Muscle layer of duodenum (tissue), 2 donors: ENCODE results near the gene VAPA.

Experiments used
- H3K27ac ChIP-seq: one replicate; pipeline ENCODE4 v1.7.0; 2013; ENCODE audit warnings: mild to moderate bottlenecking, low read length
- H3K27me3 ChIP-seq: one replicate; pipeline ENCODE4 v1.7.0; 2013; ENCODE audit warnings: low read depth, mild to moderate bottlenecking, control low read depth, low read length
- H3K36me3 ChIP-seq, 2 donors: one replicate each; pipeline ENCODE4 v1.7.0; 2013; ENCODE audit warnings: low read length in 2 of 2, control low read depth in 1 of 2, mild to moderate bottlenecking in 1 of 2; ENCODE audit not compliant: insufficient read depth in 2 of 2, control insufficient read depth in 1 of 2
- H3K4me1 ChIP-seq, 2 donors: one replicate each; pipeline ENCODE4 v1.7.0; 2013; ENCODE audit warnings: low read length in 2 of 2, mild to moderate bottlenecking in 2 of 2, control low read depth in 1 of 2, moderate library complexity in 1 of 2; ENCODE audit not compliant: insufficient read depth in 2 of 2, control insufficient read depth in 1 of 2
- H3K4me3 ChIP-seq, 2 donors: one replicate each; pipeline ENCODE4 v1.7.0; 2013; ENCODE audit warnings: low read length in 2 of 2, low read depth in 1 of 2, mild to moderate bottlenecking in 1 of 2
- H3K9me3 ChIP-seq, 2 donors: one replicate each; pipeline ENCODE4 v1.7.0; 2013; ENCODE audit warnings: low read length in 2 of 2, control low read depth in 1 of 2, mild to moderate bottlenecking in 1 of 2; ENCODE audit not compliant: control insufficient read depth in 1 of 2
- donor health status: healthy.

VAPA gene

GRCh38 chr18:9986156-9986930 lies 72.5 kb downstream of the VAPA start:
- Histone ChIP-seq H3K4me1 (peaks cover 0 to 3% of the 10 kb centered on the region in 2 donors), H3K36me3 (no peaks in the 10 kb centered on the region), H3K9me3 (no peaks in the 10 kb centered on the region), H3K27ac (no peak overlapping the region), H3K4me3 (no peak overlapping the region), H3K27me3 (no peaks in the 10 kb centered on the region)

GRCh38 chr18:9987345-9987744 lies 73.5 kb downstream of the VAPA start:
- H3K4me3 ChIP-seq = no peak overlapping the region
- H3K27me3 ChIP-seq = no peaks in the 10 kb centered on the region
- no peaks in the 10 kb centered on the region for H3K36me3 ChIP-seq
- no peaks in the 10 kb centered on the region for H3K9me3 ChIP-seq
- H3K27ac ChIP-seq = no peak overlapping the region
- H3K4me1 ChIP-seq = peaks cover 0 to 3% of the 10 kb centered on the region in 2 donors

GRCh38 chr18:9987931-9988330 lies 74.1 kb downstream of the VAPA start:
- H3K27me3 ChIP-seq = no peaks in the 10 kb centered on the region
- no peaks in the 10 kb centered on the region for H3K9me3 ChIP-seq
- no peak overlapping the region for H3K27ac ChIP-seq
- no peak overlapping the region for H3K4me3 ChIP-seq
- peaks cover 0 to 3% of the 10 kb centered on the region in 2 donors for H3K4me1 ChIP-seq
- no peaks in the 10 kb centered on the region for H3K36me3 ChIP-seq

- Histone ChIP-seq H3K27me3 (no peaks in the 10 kb centered on the region), H3K4me3 (no peak overlapping the region), H3K4me1 (peaks cover 0 to 3% of the 10 kb centered on the region in 2 donors), H3K36me3 (no peaks in the 10 kb centered on the region), H3K27ac (no peak overlapping the region), H3K9me3 (no peaks in the 10 kb centered on the region)
Measured at GRCh38 chr18:9988665-9989064, 74.8 kb downstream of the VAPA start.

- H3K9me3 ChIP-seq = no peaks in the 10 kb centered on the region
- H3K36me3 ChIP-seq = no peaks in the 10 kb centered on the region
- H3K27me3 ChIP-seq = no peaks in the 10 kb centered on the region
- H3K4me3 ChIP-seq = no peak overlapping the region
- H3K4me1 ChIP-seq = peaks cover 4 to 8% of the 10 kb centered on the region in 2 donors
- no peak overlapping the region for H3K27ac ChIP-seq
Measured at GRCh38 chr18:9989481-9989880, 75.7 kb downstream of the VAPA start.

- H3K27me3 ChIP-seq = no peaks in the 10 kb centered on the region
- H3K27ac ChIP-seq = no peak overlapping the region
- peaks cover 4 to 9% of the 10 kb centered on the region in 2 donors for H3K4me1 ChIP-seq
- H3K4me3 ChIP-seq = no peak overlapping the region
- H3K36me3 ChIP-seq = no peaks in the 10 kb centered on the region
- no peaks in the 10 kb centered on the region for H3K9me3 ChIP-seq
Measured at GRCh38 chr18:9991011-9992000, 77.5 kb downstream of the VAPA start.

- Histone ChIP-seq H3K9me3 (no peaks in the 10 kb centered on the region), H3K4me1 (peaks cover 4 to 9% of the 10 kb centered on the region in 2 donors), H3K36me3 (no peaks in the 10 kb centered on the region), H3K27ac (no peak overlapping the region), H3K4me3 (no peak overlapping the region), H3K27me3 (no peaks in the 10 kb centered on the region)
Measured at GRCh38 chr18:9992300-9992972, 78.6 kb downstream of the VAPA start.

- Histone ChIP-seq H3K36me3 (no peaks in the 10 kb centered on the region), H3K27me3 (no peaks in the 10 kb centered on the region), H3K9me3 (no peaks in the 10 kb centered on the region), H3K27ac (no peak overlapping the region), H3K4me1 (peaks cover 4 to 8% of the 10 kb centered on the region in 2 donors), H3K4me3 (no peak overlapping the region)
Measured at GRCh38 chr18:9992973-9993520, 79.2 kb downstream of the VAPA start.

GRCh38 chr18:9993521-9994025 lies 79.8 kb downstream of the VAPA start:
- Histone ChIP-seq H3K27ac (no peak overlapping the region), H3K27me3 (no peaks in the 10 kb centered on the region), H3K4me1 (peaks cover 4 to 6% of the 10 kb centered on the region in 2 donors), H3K4me3 (peak overlapping the region in 1 of 2 donors; percentile 12), H3K36me3 (no peaks in the 10 kb centered on the region), H3K9me3 (no peaks in the 10 kb centered on the region)

GRCh38 chr18:9994026-9994570 lies 80.3 kb downstream of the VAPA start:
- Histone ChIP-seq H3K36me3 (no peaks in the 10 kb centered on the region), H3K4me1 (peaks cover 4 to 6% of the 10 kb centered on the region in 2 donors), H3K27ac (no peak overlapping the region), H3K27me3 (no peaks in the 10 kb centered on the region), H3K4me3 (peak overlapping the region in 1 of 2 donors; percentile 12), H3K9me3 (no peaks in the 10 kb centered on the region)
